Measurements from ENCODE around the gene HNRNPAB. TPM values are rescaled to one million over a fixed set of nuclear protein-coding genes. Genes with fewer than 3 reads are reported as not detected.

Gene HNRNPAB
- total RNA-seq, 4 donors from 2014 or later: 84.2 to 117 (median 106) TPM

DNA sequence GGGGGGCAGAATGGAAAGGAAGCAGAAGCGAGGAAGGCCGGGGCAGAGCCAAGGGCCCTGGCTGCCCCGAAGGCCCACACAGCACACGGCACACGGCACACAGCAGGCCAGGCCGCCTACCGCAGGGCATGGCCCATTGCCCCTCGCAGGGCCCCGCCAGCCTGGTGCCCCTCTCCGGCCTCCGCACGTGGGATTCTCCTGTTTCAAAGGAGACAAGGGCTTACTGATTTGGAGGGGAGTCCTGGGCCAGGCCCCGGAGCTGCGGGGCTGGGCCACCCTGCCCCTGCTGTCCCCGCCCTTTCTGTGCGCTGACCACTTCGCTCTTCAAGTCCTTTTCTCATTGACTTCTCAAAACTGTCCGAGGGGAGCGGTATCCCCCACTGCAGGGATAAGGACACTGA lies 36.0 kb downstream of the HNRNPAB start:
- Histone ChIP-seq H3K27me3 (no peaks in the 10 kb centered on the region), H3K4me1 (peaks cover 37 to 53% of the 10 kb centered on the region in 2 donors), H3K36me3 (no peaks in the 10 kb centered on the region), H3K4me3 (no peak overlapping the region), H3K27ac (peak overlapping the region; percentile 86 to 94 (median 92)), H3K9me3 (no peaks in the 10 kb centered on the region)
- in situ Hi-C loops (cut with MboI; ENCODE audit: low sequenced_read_pairs in 4 of 4): no loop called here
- ATAC-seq (no peak), DNase-seq (no peak)
- intact Hi-C loops (cut with DNase I; ENCODE audit: low total_unique reads): no loop called here
- TF ChIP-seq, protein P1, sequence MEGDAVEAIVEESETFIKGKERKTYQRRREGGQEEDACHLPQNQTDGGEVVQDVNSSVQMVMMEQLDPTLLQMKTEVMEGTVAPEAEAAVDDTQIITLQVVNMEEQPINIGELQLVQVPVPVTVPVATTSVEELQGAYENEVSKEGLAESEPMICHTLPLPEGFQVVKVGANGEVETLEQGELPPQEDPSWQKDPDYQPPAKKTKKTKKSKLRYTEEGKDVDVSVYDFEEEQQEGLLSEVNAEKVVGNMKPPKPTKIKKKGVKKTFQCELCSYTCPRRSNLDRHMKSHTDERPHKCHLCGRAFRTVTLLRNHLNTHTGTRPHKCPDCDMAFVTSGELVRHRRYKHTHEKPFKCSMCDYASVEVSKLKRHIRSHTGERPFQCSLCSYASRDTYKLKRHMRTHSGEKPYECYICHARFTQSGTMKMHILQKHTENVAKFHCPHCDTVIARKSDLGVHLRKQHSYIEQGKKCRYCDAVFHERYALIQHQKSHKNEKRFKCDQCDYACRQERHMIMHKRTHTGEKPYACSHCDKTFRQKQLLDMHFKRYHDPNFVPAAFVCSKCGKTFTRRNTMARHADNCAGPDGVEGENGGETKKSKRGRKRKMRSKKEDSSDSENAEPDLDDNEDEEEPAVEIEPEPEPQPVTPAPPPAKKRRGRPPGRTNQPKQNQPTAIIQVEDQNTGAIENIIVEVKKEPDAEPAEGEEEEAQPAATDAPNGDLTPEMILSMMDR (IDR thresholded peaks at IDR 0.05 in 4 of 5, conservative IDR thresholded peaks at IDR 0.05 in 1 of 5): no peak
- no peak for TF ChIP-seq POLR2A (IDR thresholded peaks at IDR 0.05)

DNA sequence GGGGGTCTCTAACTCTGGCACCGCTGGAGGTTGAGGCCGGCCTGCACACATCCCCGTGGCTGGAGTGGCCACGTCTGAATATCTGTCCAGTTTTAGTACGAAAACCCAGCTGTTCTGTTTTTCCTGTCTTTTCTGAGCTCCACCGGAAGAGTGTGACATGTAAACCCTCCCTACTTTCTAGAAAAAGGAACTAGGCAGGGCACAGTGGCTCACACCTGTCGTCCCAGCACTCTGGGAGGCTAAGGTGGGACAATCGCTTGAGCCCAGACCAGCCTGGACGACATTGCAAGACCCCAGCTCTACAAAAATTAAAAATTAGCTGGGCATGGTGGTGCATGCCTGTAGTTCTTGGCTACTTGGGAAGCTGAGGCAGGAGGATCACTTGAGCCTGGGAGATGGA lies 36.4 kb downstream of the HNRNPAB start:
- Histone ChIP-seq H3K27me3 (no peaks in the 10 kb centered on the region), H3K4me3 (no peak overlapping the region), H3K4me1 (peaks cover 37 to 53% of the 10 kb centered on the region in 2 donors), H3K9me3 (no peaks in the 10 kb centered on the region), H3K36me3 (no peaks in the 10 kb centered on the region), H3K27ac (peak overlapping the region; percentile 86 to 94 (median 92))
- no peak for ATAC-seq
- in situ Hi-C loops (cut with MboI; ENCODE audit: low sequenced_read_pairs in 4 of 4): no loop called here
- intact Hi-C loops (cut with DNase I; ENCODE audit: low total_unique reads): no loop called here
- no peak for DNase-seq
- TF ChIP-seq, protein P1 (IDR thresholded peaks at IDR 0.05 in 4 of 5, conservative IDR thresholded peaks at IDR 0.05 in 1 of 5): no peak
- TF ChIP-seq POLR2A (IDR thresholded peaks at IDR 0.05): no peak

DNA sequence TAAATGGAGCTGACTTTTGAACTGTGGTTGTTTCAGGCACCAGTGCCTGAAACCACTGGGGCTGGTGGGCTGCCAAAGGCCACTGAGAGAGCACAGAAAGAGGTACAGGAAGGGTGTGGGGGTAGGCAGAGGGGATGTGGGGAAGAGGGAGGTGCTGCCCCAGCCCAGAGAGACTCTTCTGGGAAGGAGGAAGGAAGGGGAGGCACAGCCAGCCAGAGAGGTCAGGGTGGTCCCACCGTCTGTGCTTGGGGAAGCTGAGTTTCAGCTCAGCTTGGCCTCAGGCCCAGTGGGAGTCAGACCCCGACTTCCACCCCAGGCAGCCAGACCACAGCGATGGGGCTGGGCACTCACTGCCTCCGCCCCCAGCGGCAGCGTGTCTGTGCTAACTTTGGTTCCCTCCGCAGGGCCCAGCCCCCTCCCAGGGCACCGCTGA lies 36.9 kb downstream of the HNRNPAB start:
- Histone ChIP-seq H3K36me3 (no peaks in the 10 kb centered on the region), H3K4me3 (no peak overlapping the region), H3K27me3 (no peaks in the 10 kb centered on the region), H3K27ac (peak overlapping the region in 3 of 4 donors; percentile 86 to 94 (median 93)), H3K9me3 (no peaks in the 10 kb centered on the region), H3K4me1 (peaks cover 34 to 51% of the 10 kb centered on the region in 2 donors)
- DNase-seq (no peak), ATAC-seq (no peak)
- in situ Hi-C loops (cut with MboI; ENCODE audit: low sequenced_read_pairs in 4 of 4): no loop called here
- TF ChIP-seq, protein P1 (IDR thresholded peaks at IDR 0.05 in 4 of 5, conservative IDR thresholded peaks at IDR 0.05 in 1 of 5): no peak
- intact Hi-C loops (cut with DNase I; ENCODE audit: low total_unique reads): no loop called here

DNA sequence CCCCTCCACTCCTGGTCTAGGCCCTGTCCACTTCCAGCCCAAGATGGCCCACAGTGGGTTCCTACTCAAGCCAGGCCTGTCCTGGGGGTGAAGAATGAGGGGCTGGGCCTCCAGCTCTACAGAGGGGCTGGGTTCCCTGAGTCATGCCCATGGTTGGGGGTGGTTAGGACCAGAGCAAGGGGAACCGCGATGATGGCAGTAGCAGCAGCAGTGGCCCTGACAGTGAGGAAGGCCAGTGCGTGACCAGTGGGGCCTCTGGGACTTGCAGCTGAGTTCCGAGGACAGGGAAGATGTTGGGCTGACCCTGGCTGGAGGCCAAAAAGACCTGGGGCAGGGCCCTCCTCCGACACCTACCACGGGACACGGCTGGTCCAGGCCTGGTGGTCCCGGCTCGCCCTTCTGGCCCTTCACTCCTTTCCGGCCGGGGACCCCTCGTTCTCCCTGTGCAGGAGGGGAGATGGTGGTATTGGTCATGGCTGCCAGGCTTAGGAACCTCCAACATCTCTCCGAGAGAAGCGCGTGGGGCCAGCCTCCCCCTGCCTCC lies 37.4 kb downstream of the HNRNPAB start:
- peak overlapping the region in 1 of 4 donors; percentile 93 for H3K27ac ChIP-seq

More for the DNA sequence above, 37.4 kb downstream of the HNRNPAB start:
- Histone ChIP-seq H3K36me3 (no peaks in the 10 kb centered on the region), H3K27me3 (no peaks in the 10 kb centered on the region), H3K4me3 (no peak overlapping the region), H3K4me1 (peaks cover 30 to 45% of the 10 kb centered on the region in 2 donors), H3K9me3 (no peaks in the 10 kb centered on the region)
- TF ChIP-seq, protein P1 (IDR thresholded peaks at IDR 0.05 in 4 of 5, conservative IDR thresholded peaks at IDR 0.05 in 1 of 5): no peak
- TF ChIP-seq POLR2A (IDR thresholded peaks at IDR 0.05): no peak
- intact Hi-C loops (cut with DNase I; ENCODE audit: low total_unique reads) (no loop called here), in situ Hi-C loops (cut with MboI; ENCODE audit: low sequenced_read_pairs in 4 of 4) (no loop called here)
- ATAC-seq (no peak), DNase-seq (no peak)
